Measurements from ENCODE around the gene POMZP3.
"Not testable (repeated sequence)": the region's sequence is repeated elsewhere in the genome, so short reads cannot be mapped to it uniquely, and the experiment has no call there.

GRCh38 chr7:76597288-76597687 is 29.8 kb downstream of the POMZP3 start:
- TF ChIP-seq CTCF (IDR thresholded peaks at IDR 0.05; ENCODE audit: extremely low read depth in 1 of 2, insufficient read depth in 1 of 2, low read depth in 1 of 2, low read length in 2 of 2); POLR2A (IDR thresholded peaks at IDR 0.05; ENCODE audit: low read depth, low read length); GATA2 (IDR thresholded peaks at IDR 0.05; ENCODE audit: insufficient read depth, insufficient read length, low read depth, low read length); MYC (IDR thresholded peaks at IDR 0.05; ENCODE audit: low read depth, low read length); JUN (IDR thresholded peaks at IDR 0.05; ENCODE audit: borderline replicate concordance, insufficient read depth, insufficient read length, low read depth); POLR2AphosphoS5 (IDR thresholded peaks at IDR 0.05; ENCODE audit: insufficient read depth, low read depth, low read length): not testable (repeated sequence)
